Measurements from ENCODE around the gene ARMC2. TPM values are rescaled to one million over a fixed set of nuclear protein-coding genes. Genes with fewer than 3 reads are reported as not detected.

ARMC2 gene
- polyA plus RNA-seq, 1 of the 3 experiments (the other 2 are of a cell fraction), result 2.4 TPM

GRCh38 chr6:108985301-108985700 is 137.1 kb downstream of the ARMC2 start:
- no peak for TF ChIP-seq CHD2 (IDR thresholded peaks at IDR 0.05; ENCODE audit: low read length, partially characterized antibody)
- TF ChIP-seq TEAD4 (IDR thresholded peaks at IDR 0.05; ENCODE audit: borderline replicate concordance, insufficient read depth), result no peak
- no peak for TF ChIP-seq NFIC (IDR thresholded peaks at IDR 0.05; ENCODE audit: borderline replicate concordance)
- TF ChIP-seq, protein P1, sequence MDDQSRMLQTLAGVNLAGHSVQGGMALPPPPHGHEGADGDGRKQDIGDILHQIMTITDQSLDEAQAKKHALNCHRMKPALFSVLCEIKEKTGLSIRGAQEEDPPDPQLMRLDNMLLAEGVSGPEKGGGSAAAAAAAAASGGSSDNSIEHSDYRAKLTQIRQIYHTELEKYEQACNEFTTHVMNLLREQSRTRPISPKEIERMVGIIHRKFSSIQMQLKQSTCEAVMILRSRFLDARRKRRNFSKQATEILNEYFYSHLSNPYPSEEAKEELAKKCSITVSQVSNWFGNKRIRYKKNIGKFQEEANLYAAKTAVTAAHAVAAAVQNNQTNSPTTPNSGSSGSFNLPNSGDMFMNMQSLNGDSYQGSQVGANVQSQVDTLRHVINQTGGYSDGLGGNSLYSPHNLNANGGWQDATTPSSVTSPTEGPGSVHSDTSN (IDR thresholded peaks at IDR 0.05), result no peak
- no peak for TF ChIP-seq MEF2A (IDR thresholded peaks at IDR 0.05; ENCODE audit: borderline replicate concordance, low read depth)
- TF ChIP-seq FOSL2 (IDR thresholded peaks at IDR 0.05; ENCODE audit: borderline replicate concordance, low read depth), result no peak
- TF ChIP-seq GATA2 (CRISPR knock-in tag; IDR thresholded peaks at IDR 0.05), result no peak
- TF ChIP-seq IRF3 (IDR thresholded peaks at IDR 0.05; ENCODE audit: low read depth, low read length), result no peak
- no peak for TF ChIP-seq RFX5 (IDR thresholded peaks at IDR 0.05; ENCODE audit: low read length)
- no peak for TF ChIP-seq FOXM1 (IDR thresholded peaks at IDR 0.05; ENCODE audit: low read depth)
- TF ChIP-seq, protein P2, sequence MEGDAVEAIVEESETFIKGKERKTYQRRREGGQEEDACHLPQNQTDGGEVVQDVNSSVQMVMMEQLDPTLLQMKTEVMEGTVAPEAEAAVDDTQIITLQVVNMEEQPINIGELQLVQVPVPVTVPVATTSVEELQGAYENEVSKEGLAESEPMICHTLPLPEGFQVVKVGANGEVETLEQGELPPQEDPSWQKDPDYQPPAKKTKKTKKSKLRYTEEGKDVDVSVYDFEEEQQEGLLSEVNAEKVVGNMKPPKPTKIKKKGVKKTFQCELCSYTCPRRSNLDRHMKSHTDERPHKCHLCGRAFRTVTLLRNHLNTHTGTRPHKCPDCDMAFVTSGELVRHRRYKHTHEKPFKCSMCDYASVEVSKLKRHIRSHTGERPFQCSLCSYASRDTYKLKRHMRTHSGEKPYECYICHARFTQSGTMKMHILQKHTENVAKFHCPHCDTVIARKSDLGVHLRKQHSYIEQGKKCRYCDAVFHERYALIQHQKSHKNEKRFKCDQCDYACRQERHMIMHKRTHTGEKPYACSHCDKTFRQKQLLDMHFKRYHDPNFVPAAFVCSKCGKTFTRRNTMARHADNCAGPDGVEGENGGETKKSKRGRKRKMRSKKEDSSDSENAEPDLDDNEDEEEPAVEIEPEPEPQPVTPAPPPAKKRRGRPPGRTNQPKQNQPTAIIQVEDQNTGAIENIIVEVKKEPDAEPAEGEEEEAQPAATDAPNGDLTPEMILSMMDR (IDR thresholded peaks at IDR 0.05), result no peak
- no peak overlapping the region for H3K9ac ChIP-seq
- H3K9me2 ChIP-seq, result no peaks in the 10 kb centered on the region
- DNase-seq, result no peak
- H3K9me3 ChIP-seq, result no peaks in the 10 kb centered on the region
- H3K79me2 ChIP-seq (ENCODE audit: insufficient read depth), result no peaks in the 10 kb centered on the region
- ChIA-PET POLR2A (no interaction called here), CTCF (no interaction called here)
- H3K4me2 ChIP-seq, result no peak overlapping the region
- H3K36me3 ChIP-seq (replicated peaks in 1 of 2; ENCODE audit: control insufficient read depth in 1 of 2, insufficient read depth in 2 of 2, low read length in 1 of 2), result peaks cover 24 to 37% of the 10 kb centered on the region in 2 experiments
- H2AFZ ChIP-seq (ENCODE audit: low read depth), result no peak overlapping the region
- no peak overlapping the region for H3K27ac ChIP-seq (ENCODE audit: low read depth in 2 of 2, low read length in 1 of 2)
- H3K4me3 ChIP-seq (ENCODE audit: low read depth in 2 of 2, low read length in 1 of 2), result no peak overlapping the region
- no peaks in the 10 kb centered on the region for H3K4me1 ChIP-seq (ENCODE audit: control insufficient read depth in 1 of 2, insufficient read depth in 2 of 2, low read depth in 1 of 2, low read length in 1 of 2)
- H3F3A ChIP-seq (replicated peaks; ENCODE audit: insufficient read depth), result no peaks in the 10 kb centered on the region
- H4K20me1 ChIP-seq (ENCODE audit: insufficient read depth), result no peaks in the 10 kb centered on the region
- no peaks in the 10 kb centered on the region for H3K27me3 ChIP-seq (ENCODE audit: insufficient read depth)

- H3F3A ChIP-seq (replicated peaks; ENCODE audit: insufficient read depth), result no peaks in the 10 kb centered on the region
- H3K4me3 ChIP-seq (ENCODE audit: low read depth in 2 of 2, low read length in 1 of 2), result no peak overlapping the region
- H3K27ac ChIP-seq (ENCODE audit: low read depth in 2 of 2, low read length in 1 of 2), result no peak overlapping the region
- no peaks in the 10 kb centered on the region for H3K27me3 ChIP-seq (ENCODE audit: insufficient read depth)
- H3K4me1 ChIP-seq (ENCODE audit: control insufficient read depth in 1 of 2, insufficient read depth in 2 of 2, low read depth in 1 of 2, low read length in 1 of 2), result no peaks in the 10 kb centered on the region
- H3K9me3 ChIP-seq, result no peaks in the 10 kb centered on the region
- H3K9ac ChIP-seq, result no peak overlapping the region
- no peaks in the 10 kb centered on the region for H3K79me2 ChIP-seq (ENCODE audit: insufficient read depth)
- H3K4me2 ChIP-seq, result no peak overlapping the region
- no peak overlapping the region for H2AFZ ChIP-seq (ENCODE audit: low read depth)
- no peaks in the 10 kb centered on the region for H4K20me1 ChIP-seq (ENCODE audit: insufficient read depth)
- ChIA-PET POLR2A (interaction anchor here (0.6 kb wide), 1 partner anchor 44 kb away, joined by 3 read pairs; no protein-coding TSS in a partner anchor), CTCF (interaction anchor here (1.0 to 1.2 kb wide), 3 partner anchors 15 to 86 kb away, joined by 3 to 5 read pairs (median 4); no protein-coding TSS in a partner anchor)
- H3K9me2 ChIP-seq, result no peaks in the 10 kb centered on the region
- DNase-seq, result no peak
- H3K36me3 ChIP-seq (replicated peaks in 1 of 2; ENCODE audit: control insufficient read depth in 1 of 2, insufficient read depth in 2 of 2, low read length in 1 of 2), result peaks cover 34 to 53% of the 10 kb centered on the region in 2 experiments
- TF ChIP-seq RAD21 (IDR thresholded peaks at IDR 0.05; ENCODE audit: low read length) (no peak), ZBTB33 (IDR thresholded peaks at IDR 0.05; ENCODE audit: borderline replicate concordance, low read depth) (no peak), ELF1 (IDR thresholded peaks at IDR 0.05) (no peak), MAX (IDR thresholded peaks at IDR 0.05; ENCODE audit: low read depth) (no peak), FOSL2 (IDR thresholded peaks at IDR 0.05; ENCODE audit: borderline replicate concordance, low read depth) (no peak), MXI1 (IDR thresholded peaks at IDR 0.05; ENCODE audit: low read depth, low read length) (no peak), USF1 (IDR thresholded peaks at IDR 0.05; ENCODE audit: borderline replicate concordance, low read depth) (no peak), TCF12 (IDR thresholded peaks at IDR 0.05) (no peak), FOXM1 (IDR thresholded peaks at IDR 0.05; ENCODE audit: low read depth) (no peak), IRF3 (IDR thresholded peaks at IDR 0.05; ENCODE audit: low read depth, low read length) (no peak), NFIC (IDR thresholded peaks at IDR 0.05; ENCODE audit: borderline replicate concordance) (no peak)
- TF ChIP-seq, protein P3, sequence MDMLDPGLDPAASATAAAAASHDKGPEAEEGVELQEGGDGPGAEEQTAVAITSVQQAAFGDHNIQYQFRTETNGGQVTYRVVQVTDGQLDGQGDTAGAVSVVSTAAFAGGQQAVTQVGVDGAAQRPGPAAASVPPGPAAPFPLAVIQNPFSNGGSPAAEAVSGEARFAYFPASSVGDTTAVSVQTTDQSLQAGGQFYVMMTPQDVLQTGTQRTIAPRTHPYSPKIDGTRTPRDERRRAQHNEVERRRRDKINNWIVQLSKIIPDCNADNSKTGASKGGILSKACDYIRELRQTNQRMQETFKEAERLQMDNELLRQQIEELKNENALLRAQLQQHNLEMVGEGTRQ (IDR thresholded peaks at IDR 0.05; ENCODE audit: borderline replicate concordance, low read depth, low read length), result no peak
Measured at GRCh38 chr6:108987156-108987555, 138.9 kb downstream of the ARMC2 start.
